HCEC 1CT (cell line): ENCODE results near the gene TUBGCP6.

Experiments used
- DNase-seq: peaks from one replicate; pipeline ENCODE4 v3.0.0-alpha.2; 2017

TUBGCP6 gene

GRCh38 chr22:50249341-50250248, 4.8 kb upstream of the TUBGCP6 start:
- DNase-seq = no peak

GRCh38 chr22:50248196-50249081, 3.6 kb upstream of the TUBGCP6 start:
- no peak for DNase-seq

- no peak for DNase-seq
Measured at GRCh38 chr22:50247748-50248147, 2.9 kb upstream of the TUBGCP6 start.

GRCh38 chr22:50246242-50247175, 1.7 kb upstream of the TUBGCP6 start:
- DNase-seq = no peak

GRCh38 chr22:50245214-50246072, 620 bp upstream of the TUBGCP6 start:
- no peak for DNase-seq

GRCh38 chr22:50243685-50244419, 971 bp downstream of the TUBGCP6 start:
- DNase-seq = no peak

- no peak for DNase-seq
Measured at GRCh38 chr22:50242406-50242949, 2.3 kb downstream of the TUBGCP6 start.

GRCh38 chr22:50238755-50239154, 6.1 kb downstream of the TUBGCP6 start:
- DNase-seq = no peak

GRCh38 chr22:50236731-50237409, 8.0 kb downstream of the TUBGCP6 start:
- DNase-seq = no peak

GRCh38 chr22:50233223-50233622, 11.6 kb downstream of the TUBGCP6 start:
- DNase-seq = no peak

- DNase-seq = no peak
Measured at GRCh38 chr22:50232481-50233151, 12.2 kb downstream of the TUBGCP6 start.

- no peak for DNase-seq
Measured at GRCh38 chr22:50229370-50229769, 15.5 kb downstream of the TUBGCP6 start.

- no peak for DNase-seq
Measured at GRCh38 chr22:50228366-50228765, 16.5 kb downstream of the TUBGCP6 start.

GRCh38 chr22:50227579-50228215, 17.1 kb downstream of the TUBGCP6 start:
- DNase-seq = no peak

- DNase-seq = no peak
Measured at GRCh38 chr22:50226875-50227165, 18.0 kb downstream of the TUBGCP6 start.

- DNase-seq = no peak
Measured at GRCh38 chr22:50226063-50226874, 18.6 kb downstream of the TUBGCP6 start.

GRCh38 chr22:50225200-50225969, 19.4 kb downstream of the TUBGCP6 start:
- no peak for DNase-seq
